ENCODE results near the gene ZNF32. TPM values are rescaled to one million over a fixed set of nuclear protein-coding genes. Genes with fewer than 3 reads are reported as not detected.

ZNF32 gene
- total and polyA plus RNA-seq, 11 donors = 32.8 to 78.2 (median 42.4) TPM

- ATAC-seq (peak; percentile 60 to 93 (median 90)), DNase-seq (peak in 4 of 5 donors; percentile 54 to 86 (median 78))
- 57 to 63% (median 59%) methylated on average over 7 of the region's 7 CpGs for WGBS, 4 donors
- peaks cover 0 to 25% (median 4%) of the 10 kb centered on the region in 12 donors for H3K4me1 ChIP-seq
- intact Hi-C loops (cut with DNase I) = loop anchor here in 3 of 10 donors (10.0 kb wide), 3 partner anchors 635 to 1315 kb away; partner anchors contain the start of gene DEPP1 (in 1 of the 3)
- H3K27me3 ChIP-seq = no peaks in the 10 kb centered on the region
- peaks cover 0 to 8% (median 0%) of the 10 kb centered on the region in 12 donors for H3K9me3 ChIP-seq
- TF ChIP-seq, protein P1, sequence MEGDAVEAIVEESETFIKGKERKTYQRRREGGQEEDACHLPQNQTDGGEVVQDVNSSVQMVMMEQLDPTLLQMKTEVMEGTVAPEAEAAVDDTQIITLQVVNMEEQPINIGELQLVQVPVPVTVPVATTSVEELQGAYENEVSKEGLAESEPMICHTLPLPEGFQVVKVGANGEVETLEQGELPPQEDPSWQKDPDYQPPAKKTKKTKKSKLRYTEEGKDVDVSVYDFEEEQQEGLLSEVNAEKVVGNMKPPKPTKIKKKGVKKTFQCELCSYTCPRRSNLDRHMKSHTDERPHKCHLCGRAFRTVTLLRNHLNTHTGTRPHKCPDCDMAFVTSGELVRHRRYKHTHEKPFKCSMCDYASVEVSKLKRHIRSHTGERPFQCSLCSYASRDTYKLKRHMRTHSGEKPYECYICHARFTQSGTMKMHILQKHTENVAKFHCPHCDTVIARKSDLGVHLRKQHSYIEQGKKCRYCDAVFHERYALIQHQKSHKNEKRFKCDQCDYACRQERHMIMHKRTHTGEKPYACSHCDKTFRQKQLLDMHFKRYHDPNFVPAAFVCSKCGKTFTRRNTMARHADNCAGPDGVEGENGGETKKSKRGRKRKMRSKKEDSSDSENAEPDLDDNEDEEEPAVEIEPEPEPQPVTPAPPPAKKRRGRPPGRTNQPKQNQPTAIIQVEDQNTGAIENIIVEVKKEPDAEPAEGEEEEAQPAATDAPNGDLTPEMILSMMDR (IDR thresholded peaks at IDR 0.05) = no peak
- H3K27ac ChIP-seq = no peak overlapping the region
- H3K36me3 ChIP-seq = no peaks in the 10 kb centered on the region
- H3K4me3 ChIP-seq = no peak overlapping the region
These were observed 30.8 kb upstream of the ZNF32 start for GRCh38 chr10:43679509-43679908.

DNA sequence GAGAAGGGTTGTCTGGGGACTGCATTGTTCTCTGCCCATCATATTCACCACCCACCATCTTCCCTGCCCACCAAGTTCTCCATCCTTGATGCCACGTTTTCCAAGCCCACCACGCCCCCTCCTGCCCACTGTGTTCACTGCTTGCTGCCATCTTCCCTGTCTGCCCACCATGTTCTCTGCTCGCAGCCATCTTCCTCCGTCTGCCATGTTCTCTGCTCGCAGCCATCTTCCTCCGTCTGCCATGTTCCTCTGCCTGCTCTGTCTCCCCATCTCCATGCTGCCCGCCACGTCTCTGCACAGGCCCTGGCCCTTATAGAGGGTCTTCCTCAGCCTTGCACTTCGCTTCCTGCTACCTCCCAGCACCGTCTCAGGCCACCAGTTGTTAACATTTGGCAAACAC lies 30.0 kb upstream of the ZNF32 start:
- ATAC-seq (no peak), DNase-seq (no peak)
- intact Hi-C loops (cut with DNase I) = loop anchor here in 3 of 10 donors (10.0 kb wide), 3 partner anchors 636 to 1316 kb away; partner anchors contain the start of gene DEPP1 (in 1 of the 3)
- H3K4me1 ChIP-seq = peaks cover 0 to 29% (median 5%) of the 10 kb centered on the region in 12 donors
- 94 to 98% (median 96%) methylated on average over 10 of the region's 10 CpGs for WGBS, 4 donors
- peaks cover 0 to 8% (median 0%) of the 10 kb centered on the region in 12 donors for H3K9me3 ChIP-seq
- H3K27ac ChIP-seq = no peak overlapping the region
- H3K4me3 ChIP-seq = no peak overlapping the region
- no peaks in the 10 kb centered on the region for H3K36me3 ChIP-seq
- TF ChIP-seq, protein P1 (IDR thresholded peaks at IDR 0.05) = no peak
- no peak for TF ChIP-seq POLR2A (IDR thresholded peaks at IDR 0.05)
- no peaks in the 10 kb centered on the region for H3K27me3 ChIP-seq

- Histone ChIP-seq H3K27ac (no peak overlapping the region), H3K4me3 (no peak overlapping the region), H3K27me3 (no peaks in the 10 kb centered on the region), H3K36me3 (no peaks in the 10 kb centered on the region), H3K9me3 (peaks cover 0 to 8% (median 0%) of the 10 kb centered on the region in 12 donors), H3K4me1 (peaks cover 0 to 31% (median 5%) of the 10 kb centered on the region in 12 donors)
- ATAC-seq (no peak), DNase-seq (no peak)
- TF ChIP-seq, protein P1 (IDR thresholded peaks at IDR 0.05) = no peak
- TF ChIP-seq POLR2A (IDR thresholded peaks at IDR 0.05) = no peak
- WGBS, 4 donors = 96 to 97% (median 96%) methylated on average over 7 of the region's 7 CpGs
- intact Hi-C loops (cut with DNase I) = loop anchor here in 3 of 10 donors (10.0 kb wide), 3 partner anchors 638 to 1318 kb away; partner anchors contain the start of gene DEPP1 (in 1 of the 3)
These were observed 28.2 kb upstream of the ZNF32 start for GRCh38 chr10:43676901-43677300.

GRCh38 chr10:43676331-43676730 lies 27.6 kb upstream of the ZNF32 start:
- peaks cover 0 to 29% (median 8%) of the 10 kb centered on the region in 12 donors for H3K4me1 ChIP-seq
- H3K27ac ChIP-seq = no peak overlapping the region
- no peak for DNase-seq
- H3K9me3 ChIP-seq = peaks cover 0 to 8% (median 0%) of the 10 kb centered on the region in 12 donors
- 79 to 85% (median 80%) methylated on average over 4 of the region's 4 CpGs for WGBS, 4 donors
- TF ChIP-seq, protein P1 (IDR thresholded peaks at IDR 0.05) = no peak
- TF ChIP-seq POLR2A (IDR thresholded peaks at IDR 0.05) = no peak
- ATAC-seq = no peak
- intact Hi-C loops (cut with DNase I) = loop anchor here in 3 of 10 donors (10.0 kb wide), 3 partner anchors 638 to 1318 kb away; partner anchors contain the start of gene DEPP1 (in 1 of the 3)
- peaks cover 0 to 2% (median 0%) of the 10 kb centered on the region in 9 donors for H3K27me3 ChIP-seq
- H3K4me3 ChIP-seq = no peak overlapping the region
- H3K36me3 ChIP-seq = no peaks in the 10 kb centered on the region
